ENCODE results near the gene HOXA2. TPM values are rescaled to one million over a fixed set of nuclear protein-coding genes. Genes with fewer than 3 reads are reported as not detected.

The HOXA2 gene
- total and polyA plus RNA-seq, 2 of the 8 experiments (the other 6 are each of a cell fraction or from before 2014, with no cell fraction given) = not detected

DNA sequence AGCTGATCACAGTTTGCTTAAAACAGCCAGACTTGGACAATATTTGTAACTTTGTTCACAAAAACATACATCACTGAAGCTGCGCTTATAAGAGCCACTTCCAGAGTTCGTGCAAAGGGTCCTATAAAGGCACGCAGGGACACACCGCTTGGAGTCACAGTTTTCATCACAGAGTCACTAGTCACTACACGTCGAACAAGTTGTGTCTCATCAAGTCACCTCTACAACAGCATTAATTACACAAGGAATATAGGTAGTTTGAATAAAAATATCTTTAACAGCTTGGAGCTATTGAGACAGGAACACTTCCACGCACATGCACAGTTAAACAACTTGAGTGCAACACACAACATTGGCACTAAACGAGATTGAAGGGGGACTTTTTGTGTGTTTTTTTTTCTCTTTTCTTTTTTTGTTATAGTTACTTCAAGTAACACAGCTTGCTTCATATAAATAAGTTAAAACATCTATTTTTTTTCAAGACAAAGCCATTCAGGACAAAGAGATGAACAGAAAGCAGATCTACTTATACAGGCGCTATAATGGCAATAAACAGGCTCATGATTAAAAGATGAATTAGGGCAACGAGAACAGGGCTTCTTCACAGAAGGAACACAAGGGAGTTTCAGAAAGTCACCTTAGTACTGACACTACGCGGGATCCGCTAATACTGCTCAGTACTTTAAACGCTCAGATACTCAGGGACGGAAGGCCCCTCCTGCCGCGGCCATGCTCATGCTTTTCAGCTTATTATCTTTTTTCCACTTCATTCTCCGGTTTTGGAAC is 38.8 kb upstream of the HOXA2 start (continued):
- TF ChIP-seq, protein P1, sequence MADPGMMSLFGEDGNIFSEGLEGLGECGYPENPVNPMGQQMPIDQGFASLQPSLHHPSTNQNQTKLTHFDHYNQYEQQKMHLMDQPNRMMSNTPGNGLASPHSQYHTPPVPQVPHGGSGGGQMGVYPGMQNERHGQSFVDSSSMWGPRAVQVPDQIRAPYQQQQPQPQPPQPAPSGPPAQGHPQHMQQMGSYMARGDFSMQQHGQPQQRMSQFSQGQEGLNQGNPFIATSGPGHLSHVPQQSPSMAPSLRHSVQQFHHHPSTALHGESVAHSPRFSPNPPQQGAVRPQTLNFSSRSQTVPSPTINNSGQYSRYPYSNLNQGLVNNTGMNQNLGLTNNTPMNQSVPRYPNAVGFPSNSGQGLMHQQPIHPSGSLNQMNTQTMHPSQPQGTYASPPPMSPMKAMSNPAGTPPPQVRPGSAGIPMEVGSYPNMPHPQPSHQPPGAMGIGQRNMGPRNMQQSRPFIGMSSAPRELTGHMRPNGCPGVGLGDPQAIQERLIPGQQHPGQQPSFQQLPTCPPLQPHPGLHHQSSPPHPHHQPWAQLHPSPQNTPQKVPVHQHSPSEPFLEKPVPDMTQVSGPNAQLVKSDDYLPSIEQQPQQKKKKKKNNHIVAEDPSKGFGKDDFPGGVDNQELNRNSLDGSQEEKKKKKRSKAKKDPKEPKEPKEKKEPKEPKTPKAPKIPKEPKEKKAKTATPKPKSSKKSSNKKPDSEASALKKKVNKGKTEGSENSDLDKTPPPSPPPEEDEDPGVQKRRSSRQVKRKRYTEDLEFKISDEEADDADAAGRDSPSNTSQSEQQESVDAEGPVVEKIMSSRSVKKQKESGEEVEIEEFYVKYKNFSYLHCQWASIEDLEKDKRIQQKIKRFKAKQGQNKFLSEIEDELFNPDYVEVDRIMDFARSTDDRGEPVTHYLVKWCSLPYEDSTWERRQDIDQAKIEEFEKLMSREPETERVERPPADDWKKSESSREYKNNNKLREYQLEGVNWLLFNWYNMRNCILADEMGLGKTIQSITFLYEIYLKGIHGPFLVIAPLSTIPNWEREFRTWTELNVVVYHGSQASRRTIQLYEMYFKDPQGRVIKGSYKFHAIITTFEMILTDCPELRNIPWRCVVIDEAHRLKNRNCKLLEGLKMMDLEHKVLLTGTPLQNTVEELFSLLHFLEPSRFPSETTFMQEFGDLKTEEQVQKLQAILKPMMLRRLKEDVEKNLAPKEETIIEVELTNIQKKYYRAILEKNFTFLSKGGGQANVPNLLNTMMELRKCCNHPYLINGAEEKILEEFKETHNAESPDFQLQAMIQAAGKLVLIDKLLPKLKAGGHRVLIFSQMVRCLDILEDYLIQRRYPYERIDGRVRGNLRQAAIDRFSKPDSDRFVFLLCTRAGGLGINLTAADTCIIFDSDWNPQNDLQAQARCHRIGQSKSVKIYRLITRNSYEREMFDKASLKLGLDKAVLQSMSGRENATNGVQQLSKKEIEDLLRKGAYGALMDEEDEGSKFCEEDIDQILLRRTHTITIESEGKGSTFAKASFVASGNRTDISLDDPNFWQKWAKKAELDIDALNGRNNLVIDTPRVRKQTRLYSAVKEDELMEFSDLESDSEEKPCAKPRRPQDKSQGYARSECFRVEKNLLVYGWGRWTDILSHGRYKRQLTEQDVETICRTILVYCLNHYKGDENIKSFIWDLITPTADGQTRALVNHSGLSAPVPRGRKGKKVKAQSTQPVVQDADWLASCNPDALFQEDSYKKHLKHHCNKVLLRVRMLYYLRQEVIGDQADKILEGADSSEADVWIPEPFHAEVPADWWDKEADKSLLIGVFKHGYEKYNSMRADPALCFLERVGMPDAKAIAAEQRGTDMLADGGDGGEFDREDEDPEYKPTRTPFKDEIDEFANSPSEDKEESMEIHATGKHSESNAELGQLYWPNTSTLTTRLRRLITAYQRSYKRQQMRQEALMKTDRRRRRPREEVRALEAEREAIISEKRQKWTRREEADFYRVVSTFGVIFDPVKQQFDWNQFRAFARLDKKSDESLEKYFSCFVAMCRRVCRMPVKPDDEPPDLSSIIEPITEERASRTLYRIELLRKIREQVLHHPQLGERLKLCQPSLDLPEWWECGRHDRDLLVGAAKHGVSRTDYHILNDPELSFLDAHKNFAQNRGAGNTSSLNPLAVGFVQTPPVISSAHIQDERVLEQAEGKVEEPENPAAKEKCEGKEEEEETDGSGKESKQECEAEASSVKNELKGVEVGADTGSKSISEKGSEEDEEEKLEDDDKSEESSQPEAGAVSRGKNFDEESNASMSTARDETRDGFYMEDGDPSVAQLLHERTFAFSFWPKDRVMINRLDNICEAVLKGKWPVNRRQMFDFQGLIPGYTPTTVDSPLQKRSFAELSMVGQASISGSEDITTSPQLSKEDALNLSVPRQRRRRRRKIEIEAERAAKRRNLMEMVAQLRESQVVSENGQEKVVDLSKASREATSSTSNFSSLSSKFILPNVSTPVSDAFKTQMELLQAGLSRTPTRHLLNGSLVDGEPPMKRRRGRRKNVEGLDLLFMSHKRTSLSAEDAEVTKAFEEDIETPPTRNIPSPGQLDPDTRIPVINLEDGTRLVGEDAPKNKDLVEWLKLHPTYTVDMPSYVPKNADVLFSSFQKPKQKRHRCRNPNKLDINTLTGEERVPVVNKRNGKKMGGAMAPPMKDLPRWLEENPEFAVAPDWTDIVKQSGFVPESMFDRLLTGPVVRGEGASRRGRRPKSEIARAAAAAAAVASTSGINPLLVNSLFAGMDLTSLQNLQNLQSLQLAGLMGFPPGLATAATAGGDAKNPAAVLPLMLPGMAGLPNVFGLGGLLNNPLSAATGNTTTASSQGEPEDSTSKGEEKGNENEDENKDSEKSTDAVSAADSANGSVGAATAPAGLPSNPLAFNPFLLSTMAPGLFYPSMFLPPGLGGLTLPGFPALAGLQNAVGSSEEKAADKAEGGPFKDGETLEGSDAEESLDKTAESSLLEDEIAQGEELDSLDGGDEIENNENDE (IDR thresholded peaks at IDR 0.05; ENCODE audit: insufficient replicate concordance, low read length) = no peak
- TF ChIP-seq CHD1 (IDR thresholded peaks at IDR 0.05; ENCODE audit: low read depth, low read length) = no peak
- no peak for TF ChIP-seq EGR1 (IDR thresholded peaks at IDR 0.05; ENCODE audit: borderline replicate concordance, low read depth, low read length)
- TF ChIP-seq SP1 (IDR thresholded peaks at IDR 0.05; ENCODE audit: low read depth, low read length) = no peak
- no peak for TF ChIP-seq KDM4A (IDR thresholded peaks at IDR 0.05; ENCODE audit: low read depth, low read length, severe bottlenecking)
- no peak; the same call in none of the 2 replicates for TF ChIP-seq CBX8 (IDR thresholded peaks at IDR 0.05; ENCODE audit: borderline replicate concordance, low read depth, low read length)
- no peak for TF ChIP-seq TBP (IDR thresholded peaks at IDR 0.05; ENCODE audit: low read depth, low read length)
- TF ChIP-seq, protein P2, sequence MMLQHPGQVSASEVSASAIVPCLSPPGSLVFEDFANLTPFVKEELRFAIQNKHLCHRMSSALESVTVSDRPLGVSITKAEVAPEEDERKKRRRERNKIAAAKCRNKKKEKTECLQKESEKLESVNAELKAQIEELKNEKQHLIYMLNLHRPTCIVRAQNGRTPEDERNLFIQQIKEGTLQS (IDR thresholded peaks at IDR 0.05; ENCODE audit: insufficient read depth, low read depth, low read length) = no peak
- no peak for TF ChIP-seq NRF1 (IDR thresholded peaks at IDR 0.05; ENCODE audit: low read depth, low read length)
- TF ChIP-seq GABPA (IDR thresholded peaks at IDR 0.05; ENCODE audit: borderline replicate concordance, insufficient read depth, low read length) = no peak
